HG02970 (cell line): ENCODE data around the gene CLDN19.
"Not testable (repeated sequence)": the region's sequence is repeated elsewhere in the genome, so short reads cannot be mapped to it uniquely, and the experiment has no call there.

ENCODE experiments used
- ATAC-seq: cut with Tn5 transposase; IDR thresholded peaks from one replicate; pipeline ENCODE4 v1.9.1; 2021; ENCODE audit warnings: mild to moderate bottlenecking, moderate library complexity, moderate number of reproducible peaks; ENCODE audit not compliant: unreplicated experiment, low FRiP score

Gene CLDN19

DNA sequence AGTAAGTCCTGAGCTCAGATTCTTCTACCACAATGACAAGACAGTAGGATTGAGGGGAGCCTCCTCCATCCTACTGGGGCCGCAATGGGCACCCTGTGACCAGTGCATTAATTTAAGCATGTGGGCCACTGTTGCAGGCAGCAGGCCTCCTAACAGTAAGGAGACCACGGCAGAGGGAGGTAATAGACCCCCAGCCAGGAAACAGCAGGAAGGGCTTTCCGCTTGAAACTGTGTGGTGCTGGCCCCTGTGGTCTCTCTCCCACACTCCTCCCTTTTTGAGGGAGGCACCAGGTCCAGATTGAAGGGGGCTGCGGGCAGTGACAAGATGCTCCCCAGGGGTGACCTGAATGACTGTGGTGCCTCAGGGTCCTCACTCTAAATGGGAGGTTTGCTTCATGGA is 1.7 kb upstream of the CLDN19 start:
- ATAC-seq: no peak

DNA sequence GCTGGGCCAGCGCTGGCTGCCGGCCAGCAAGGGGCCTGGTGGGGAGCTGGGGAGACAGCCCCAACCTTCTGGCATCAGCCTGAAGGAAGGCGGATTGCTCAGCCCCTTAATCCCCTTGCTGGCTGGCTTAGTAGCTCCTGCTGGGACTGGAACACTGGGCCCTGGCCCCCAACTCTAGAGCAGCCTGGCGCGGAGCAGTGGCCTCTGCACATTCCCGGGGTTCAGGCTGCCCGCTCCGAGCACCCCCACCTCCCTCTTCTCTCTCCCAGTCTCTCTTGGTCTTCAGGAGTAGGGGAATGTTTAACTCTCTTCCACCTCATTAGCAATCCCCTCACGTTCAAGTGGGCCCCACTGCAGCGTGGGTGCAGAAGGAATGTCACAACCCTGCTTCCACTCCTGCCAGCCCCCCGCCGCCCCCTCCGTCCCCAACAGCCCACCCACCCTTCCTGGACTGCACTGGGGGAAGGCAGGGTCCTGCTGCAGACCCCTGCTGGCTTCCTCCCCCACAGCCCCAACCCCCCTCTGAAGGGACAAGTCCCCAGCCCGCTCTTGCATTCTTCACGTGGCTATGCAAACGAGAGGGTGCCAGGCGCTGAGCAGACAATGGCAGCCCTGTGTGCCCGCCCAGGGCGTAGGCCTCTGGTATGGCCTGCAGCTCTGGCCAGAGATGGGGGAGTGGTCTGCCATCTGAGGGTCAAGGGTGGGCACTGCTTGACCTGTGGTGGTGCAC is 980 bp upstream of the CLDN19 start:
- ATAC-seq: no peak

DNA sequence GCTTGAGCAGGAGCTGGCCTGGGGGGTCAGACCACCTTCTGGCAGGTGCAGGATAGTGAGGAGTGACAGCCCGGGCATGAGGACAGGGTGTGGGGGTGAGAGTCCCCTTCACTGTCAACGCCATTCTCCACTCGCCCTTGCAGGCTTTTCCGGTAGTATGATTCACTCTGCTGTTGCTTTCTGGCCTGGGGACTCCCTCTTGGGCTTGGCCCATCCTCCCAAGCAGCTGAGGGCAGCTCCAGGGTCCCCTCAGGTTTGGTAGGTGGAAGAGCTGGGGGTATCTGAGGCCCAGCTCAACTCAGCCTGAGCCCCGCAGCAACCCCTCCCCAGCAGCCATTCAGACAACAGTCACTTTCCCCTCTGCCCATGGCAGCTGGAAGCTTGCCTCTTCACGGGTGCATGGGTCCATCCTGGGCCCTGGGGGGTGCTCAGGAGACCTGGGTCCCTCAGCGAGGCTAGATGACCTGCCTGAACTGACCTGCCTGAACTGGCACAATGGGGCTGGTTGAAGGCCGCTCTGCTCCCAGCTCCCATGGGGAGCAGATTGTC is 1.3 kb downstream of the CLDN19 start:
- ATAC-seq: no peak

GRCh38 chr1:42737986-42738677 is 1.9 kb downstream of the CLDN19 start:
- ATAC-seq: no peak

GRCh38 chr1:42737257-42737656 is 2.8 kb downstream of the CLDN19 start:
- ATAC-seq: no peak

GRCh38 chr1:42736571-42737200 is 3.4 kb downstream of the CLDN19 start:
- ATAC-seq: no peak

DNA sequence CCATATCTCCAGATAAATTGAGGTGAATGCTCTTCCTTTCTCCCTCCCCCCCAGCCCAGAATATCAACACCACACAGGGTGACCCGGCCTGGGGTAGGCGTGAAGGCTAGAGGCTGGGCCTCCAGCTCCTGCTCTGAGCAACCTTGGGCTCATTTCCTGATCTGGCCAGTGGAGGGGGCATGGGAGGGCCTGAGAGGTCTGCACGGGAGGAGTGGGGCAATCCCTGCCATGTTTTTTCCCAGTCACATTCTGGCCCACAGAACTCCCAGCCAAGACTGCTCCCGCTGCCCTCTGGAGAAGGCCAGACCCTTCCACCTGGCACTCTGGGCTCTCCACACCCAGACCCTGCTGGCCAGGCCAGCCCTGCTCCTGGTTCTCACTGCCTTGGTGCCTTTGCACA is 3.9 kb downstream of the CLDN19 start:
- no peak for ATAC-seq

DNA sequence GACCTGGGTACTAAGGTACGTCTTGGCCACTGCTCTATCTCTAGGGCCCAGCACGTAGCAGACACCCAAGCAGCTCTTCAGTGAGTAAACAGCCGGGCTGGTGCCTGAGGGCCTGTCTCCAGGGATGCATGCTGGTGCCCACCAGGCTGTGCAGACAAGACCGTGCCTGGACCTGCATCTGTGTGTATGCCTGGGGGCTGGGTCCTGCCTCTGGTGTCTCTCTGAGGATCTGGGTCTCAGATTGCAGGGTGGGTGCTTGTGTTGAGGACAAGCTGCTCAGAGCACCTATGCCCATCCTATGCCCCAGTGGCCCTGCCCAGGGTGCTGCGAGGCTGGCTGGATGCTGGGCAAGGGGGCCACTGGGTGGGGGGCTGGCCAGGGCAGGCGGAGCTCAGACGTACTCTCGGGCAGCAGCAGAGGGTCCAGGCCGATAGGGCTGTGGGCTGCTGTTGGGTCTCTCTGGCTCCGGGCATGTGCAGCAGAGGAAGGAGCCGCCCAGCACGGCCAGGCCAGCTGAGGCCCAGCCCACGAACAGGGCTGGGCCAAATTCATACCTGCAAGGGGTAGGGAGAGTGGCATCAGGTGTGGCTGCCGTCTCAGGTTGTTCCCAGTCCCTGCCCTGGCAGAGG is 4.4 kb downstream of the CLDN19 start:
- no peak for ATAC-seq

DNA sequence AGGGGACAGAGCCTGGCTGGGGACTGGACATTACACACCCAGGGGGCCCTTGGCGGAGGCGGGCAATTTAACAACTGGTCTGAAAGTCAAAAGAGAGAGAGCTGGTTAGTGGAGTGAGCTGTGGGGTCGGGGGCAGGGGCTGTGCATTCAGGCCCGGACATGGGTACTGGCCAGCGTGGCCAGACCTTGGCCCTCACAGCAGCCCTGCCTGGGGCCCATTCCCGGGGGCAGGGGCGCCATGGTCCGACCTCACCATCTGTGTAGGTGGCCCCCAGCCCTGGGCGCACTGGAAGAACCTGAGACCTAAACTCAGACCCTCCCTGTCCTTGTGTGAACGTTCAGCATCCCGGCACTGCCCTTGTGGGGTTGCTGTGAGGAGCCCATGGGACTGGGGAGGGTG is 5.0 kb downstream of the CLDN19 start:
- no peak for ATAC-seq

DNA sequence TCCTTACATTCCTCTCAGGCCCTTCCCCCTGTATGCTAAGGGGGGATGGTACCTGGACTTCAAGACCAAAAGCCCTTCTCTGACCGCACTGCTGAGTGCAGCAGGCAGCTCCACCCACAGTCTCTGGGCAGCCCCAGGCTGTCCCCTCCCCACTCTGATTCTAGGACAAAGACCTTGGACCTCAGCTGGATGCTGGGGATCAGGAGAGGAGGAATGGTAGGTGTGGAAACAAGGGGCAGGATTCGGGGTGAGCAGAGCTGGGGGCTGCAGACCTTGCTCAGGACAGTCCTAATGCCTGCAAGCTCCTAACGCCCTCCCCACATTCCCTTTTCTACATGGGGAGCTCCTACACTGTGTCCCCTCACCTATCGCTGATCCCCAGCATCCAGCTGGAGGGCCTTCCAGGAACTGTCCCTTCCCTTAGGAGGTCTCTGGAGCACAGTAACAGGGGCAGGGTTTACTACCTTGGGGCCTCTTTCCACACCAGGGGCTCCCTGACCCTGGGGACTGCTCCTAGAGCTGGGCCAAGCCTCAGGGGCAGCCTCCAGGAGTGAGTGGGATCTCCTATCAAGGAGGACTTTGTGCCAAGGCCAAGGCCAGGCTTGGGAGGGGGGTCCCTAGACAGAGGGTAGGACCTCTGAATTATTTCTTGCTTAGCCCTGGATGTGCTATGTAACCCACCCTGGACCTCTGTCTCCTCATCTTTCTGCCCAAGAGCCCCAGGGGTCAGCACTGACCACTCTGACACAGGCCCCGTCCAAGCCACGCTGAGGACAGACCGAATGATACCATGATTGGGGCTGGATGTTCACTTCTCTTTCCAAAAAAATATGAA is 5.6 kb downstream of the CLDN19 start:
- ATAC-seq: no peak

DNA sequence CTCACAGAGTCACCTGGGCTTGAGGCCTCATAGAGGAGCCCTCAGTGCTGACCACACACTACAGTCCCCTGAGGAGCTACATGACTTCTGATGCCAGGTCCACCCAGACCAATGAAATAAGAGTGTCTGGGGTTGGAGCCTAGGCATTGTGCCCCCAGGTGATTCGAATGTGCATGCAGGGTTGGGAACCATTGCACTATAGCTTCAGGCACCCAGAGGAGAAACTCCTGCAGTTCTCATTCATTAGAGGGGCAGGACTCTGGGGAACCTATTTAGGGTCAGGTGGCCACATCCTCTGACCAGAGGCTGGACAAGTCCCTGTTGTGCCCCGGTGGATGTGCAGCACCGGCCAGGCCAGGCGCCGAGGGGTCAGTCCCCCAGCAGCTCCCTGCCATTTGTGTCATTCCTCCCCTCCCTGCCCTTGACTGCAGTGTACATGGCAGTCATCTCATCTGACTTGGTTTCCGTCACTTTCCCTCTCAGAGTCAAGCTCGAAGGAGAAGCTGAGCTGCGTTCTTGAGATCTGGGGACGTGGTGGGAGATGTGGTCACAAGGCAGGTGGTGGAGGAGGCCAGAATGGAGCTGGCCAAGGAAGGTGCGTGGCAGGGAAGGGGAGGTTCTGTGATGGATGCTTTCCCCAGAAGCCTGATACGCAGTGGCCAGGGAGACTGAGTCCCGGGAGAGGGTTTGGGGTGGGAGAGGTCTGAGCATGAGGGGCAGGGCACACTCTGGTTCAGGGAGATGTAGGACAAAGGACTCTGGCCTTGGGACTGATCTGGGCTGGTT is 6.4 kb downstream of the CLDN19 start:
- ATAC-seq: no peak

- ATAC-seq: no peak
Measured at GRCh38 chr1:42732126-42732680, 7.8 kb downstream of the CLDN19 start.

GRCh38 chr1:42731585-42731984 is 8.5 kb downstream of the CLDN19 start:
- ATAC-seq: no peak

DNA sequence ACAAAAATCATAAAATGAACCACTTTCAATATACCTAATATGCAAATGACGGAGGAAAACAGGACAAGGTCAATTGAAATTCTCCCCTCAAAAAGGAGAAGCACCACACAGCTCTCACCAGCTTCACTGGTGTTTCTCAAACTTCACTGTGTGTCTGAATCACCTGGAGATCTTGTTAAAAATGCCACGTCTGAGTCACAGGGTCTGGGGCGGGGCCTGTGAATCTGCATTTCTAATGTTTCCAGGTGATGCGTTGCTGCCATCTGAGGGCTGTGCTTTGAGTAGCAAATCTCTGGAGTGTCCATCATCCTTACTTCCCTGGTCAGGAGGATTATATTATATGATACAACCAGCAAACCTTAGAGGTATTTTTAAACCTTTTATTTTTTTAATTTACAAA is 9.0 kb downstream of the CLDN19 start:
- ATAC-seq: no peak

- ATAC-seq: no peak
Measured at GRCh38 chr1:42730002-42730401, 10.0 kb downstream of the CLDN19 start.

DNA sequence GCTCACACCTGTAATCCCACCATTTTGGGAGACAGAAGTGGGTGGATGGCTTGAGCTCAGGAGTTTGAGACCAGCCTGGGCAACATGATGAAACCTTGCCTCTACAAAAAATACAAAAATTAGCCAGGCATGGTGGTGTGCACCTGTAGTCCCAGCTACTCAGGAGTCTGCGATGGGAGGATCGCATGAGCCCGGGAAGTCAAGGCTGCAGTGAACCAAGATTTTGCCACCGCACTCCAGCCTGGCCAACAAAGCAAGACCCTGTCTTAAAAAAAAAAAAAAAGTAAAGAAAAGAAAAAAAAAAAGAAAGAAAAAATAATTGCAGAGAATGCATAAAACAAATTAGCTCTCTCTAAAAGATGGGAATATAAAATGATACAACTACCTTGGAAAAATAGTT is 14.2 kb downstream of the CLDN19 start:
- ATAC-seq: not testable (repeated sequence)

DNA sequence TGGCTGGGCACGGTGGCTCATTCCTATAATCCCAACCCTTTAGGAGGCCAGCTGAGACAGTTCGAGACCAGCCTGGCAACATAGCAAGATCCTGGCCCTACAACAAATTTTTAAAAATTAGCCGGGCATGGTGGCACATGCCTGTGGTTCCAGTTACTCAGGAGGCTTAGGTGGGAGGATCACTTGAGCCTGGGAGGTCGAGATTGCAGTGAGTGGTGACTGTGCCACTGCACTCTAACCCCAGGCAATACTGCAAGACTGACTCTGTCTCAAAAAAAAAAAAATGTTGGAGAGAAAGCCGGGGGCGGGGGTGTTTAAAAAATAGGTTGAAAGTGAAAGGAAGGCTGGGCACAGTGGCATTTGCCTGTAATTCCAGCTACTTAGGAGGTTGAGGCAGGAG is 16.5 kb downstream of the CLDN19 start:
- ATAC-seq: no peak

GRCh38 chr1:42722403-42722802 is 17.6 kb downstream of the CLDN19 start:
- ATAC-seq: not testable (repeated sequence)

DNA sequence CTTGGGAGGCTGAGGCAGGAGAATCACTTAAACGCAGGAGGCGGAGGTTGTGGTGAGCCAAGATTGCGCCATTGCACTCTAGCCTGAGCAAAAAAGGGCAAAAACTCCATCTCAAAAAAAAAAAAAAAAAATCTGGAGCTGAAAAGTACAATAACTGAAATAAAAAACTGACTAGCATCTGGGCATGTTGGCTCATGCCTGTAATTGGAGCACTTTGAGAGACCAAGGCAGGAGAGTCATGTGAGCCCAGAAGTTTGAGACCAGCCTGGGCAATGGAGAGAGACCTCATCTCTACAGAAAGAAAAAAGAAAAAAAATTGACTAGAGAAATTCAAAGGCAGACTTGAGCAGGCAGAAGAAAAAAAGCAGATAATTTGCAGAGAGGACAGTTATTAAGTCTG is 18.1 kb downstream of the CLDN19 start:
- no peak for ATAC-seq
